ENCODE data around the gene JUP.
A peak's percentile ranks its signal among the peaks of the same experiment; 100 is the strongest.

DNA sequence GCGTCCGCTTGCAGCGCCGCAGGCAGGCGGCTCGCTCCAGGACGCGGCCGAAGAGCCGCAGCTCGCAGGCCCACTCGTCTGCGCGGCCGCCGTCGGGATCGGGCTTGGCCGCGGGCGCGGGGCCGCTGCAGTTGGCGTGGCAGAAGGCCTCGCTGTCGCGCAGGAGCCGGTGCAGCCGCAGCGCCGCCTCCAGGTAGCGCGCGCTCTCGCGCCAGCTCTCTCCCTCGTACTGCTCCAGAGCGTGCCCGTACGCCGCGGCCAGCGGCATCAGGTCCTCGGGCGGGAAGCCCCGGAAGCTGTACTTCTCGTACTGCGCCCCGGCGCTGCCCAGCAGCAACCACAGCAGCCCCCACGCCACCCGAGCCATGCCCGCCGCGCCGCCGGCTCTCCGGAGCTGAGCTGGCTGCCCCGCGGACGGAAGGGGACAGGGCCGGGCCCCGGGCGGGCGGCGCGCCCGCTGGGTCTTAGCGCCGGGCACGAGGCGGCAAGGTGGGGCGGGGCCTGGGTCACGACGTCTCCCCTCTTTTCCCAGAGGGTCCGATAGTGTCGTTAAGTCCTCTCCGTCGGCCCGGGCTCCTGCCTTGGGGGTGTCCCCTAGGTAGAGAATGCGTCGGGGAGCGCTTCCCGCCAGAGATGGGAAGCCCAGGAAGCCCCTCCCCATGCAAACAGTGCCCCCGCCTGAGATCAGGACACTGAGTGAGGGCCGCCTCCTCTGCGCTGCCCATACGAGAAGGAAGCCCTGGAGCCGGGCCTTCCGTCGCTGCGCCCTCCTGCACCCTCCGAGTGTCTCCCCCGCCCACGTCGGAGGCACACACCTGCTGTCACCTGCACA is 25.3 kb upstream of the JUP start, which contains the start of gene P3H4:
- TF ChIP-seq POLR2AphosphoS5 (IDR thresholded peaks at IDR 0.05) = peak; percentile 16 to 29
- no peak for TF ChIP-seq POLR2A (IDR thresholded peaks at IDR 0.05; ENCODE audit: low read depth)
